Inflammatory macrophage treated with lipopolysaccharide for 1 hour (primary cell): ENCODE measurements around the gene PINLYP.
"Not testable (repeated sequence)": the region's sequence is repeated elsewhere in the genome, so short reads cannot be mapped to it uniquely, and the experiment has no call there.

ENCODE experiments used
- DNase-seq, 2 donors: peaks; one replicate each; pipeline ENCODE4 v3.0.0-alpha.2; 2020 to 2022

Gene PINLYP

DNA sequence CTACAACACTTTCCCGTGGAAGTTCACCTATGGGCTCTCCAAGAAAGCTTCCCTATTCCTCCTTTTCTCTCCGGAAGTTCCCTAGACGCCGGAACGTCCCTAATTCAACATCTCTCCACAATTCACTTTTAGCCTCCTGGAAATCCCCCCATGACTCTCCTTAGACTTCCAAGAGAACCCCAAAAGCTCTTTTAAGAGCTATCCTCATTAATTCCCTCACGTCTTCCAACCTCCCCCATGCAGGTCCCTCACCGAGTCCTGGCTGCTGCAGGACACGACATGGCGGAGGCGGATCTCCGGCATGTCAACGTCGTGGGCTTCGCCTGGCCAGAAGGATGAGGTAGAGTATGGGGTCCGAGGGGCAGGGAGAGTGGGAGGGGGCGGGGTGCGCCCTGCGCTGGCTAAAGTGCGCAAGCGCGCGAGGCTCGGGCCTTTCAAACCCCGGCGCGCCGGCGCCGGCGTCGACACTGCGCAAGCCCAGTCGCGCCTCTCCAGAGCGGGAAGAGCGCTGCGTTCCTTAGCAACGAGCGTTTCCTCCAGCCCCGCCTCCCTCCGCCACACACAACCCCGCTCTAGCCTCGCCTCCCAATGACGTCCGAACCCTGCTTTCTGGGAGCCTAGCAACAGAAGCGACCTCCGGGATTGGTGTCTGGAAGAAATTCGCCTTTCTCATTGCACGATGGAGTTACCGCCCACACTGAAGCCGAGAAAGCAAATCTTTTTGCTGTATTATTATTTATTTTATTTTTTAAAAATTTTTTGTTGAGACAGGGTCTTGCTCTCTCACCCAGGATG, at the start of gene PINLYP, which contains the start of gene XRCC1:
Gene PINLYP, plus strand, starts transcription at position 646 of the 795 bp plus-strand sequence. CDS start 1,391 bp downstream, outside the sequence.
Gene XRCC1, minus strand, starts transcription at position 372 of the 795 bp plus-strand sequence. Its CDS starts 69 bp downstream, at position 303.
- DNase-seq, result peak; percentile 98 to 99

- DNase-seq, result peak in 1 of 2 donors; percentile 22
Measured at GRCh38 chr19:43525836-43526771, 49.5 kb upstream of the PINLYP start.

DNA sequence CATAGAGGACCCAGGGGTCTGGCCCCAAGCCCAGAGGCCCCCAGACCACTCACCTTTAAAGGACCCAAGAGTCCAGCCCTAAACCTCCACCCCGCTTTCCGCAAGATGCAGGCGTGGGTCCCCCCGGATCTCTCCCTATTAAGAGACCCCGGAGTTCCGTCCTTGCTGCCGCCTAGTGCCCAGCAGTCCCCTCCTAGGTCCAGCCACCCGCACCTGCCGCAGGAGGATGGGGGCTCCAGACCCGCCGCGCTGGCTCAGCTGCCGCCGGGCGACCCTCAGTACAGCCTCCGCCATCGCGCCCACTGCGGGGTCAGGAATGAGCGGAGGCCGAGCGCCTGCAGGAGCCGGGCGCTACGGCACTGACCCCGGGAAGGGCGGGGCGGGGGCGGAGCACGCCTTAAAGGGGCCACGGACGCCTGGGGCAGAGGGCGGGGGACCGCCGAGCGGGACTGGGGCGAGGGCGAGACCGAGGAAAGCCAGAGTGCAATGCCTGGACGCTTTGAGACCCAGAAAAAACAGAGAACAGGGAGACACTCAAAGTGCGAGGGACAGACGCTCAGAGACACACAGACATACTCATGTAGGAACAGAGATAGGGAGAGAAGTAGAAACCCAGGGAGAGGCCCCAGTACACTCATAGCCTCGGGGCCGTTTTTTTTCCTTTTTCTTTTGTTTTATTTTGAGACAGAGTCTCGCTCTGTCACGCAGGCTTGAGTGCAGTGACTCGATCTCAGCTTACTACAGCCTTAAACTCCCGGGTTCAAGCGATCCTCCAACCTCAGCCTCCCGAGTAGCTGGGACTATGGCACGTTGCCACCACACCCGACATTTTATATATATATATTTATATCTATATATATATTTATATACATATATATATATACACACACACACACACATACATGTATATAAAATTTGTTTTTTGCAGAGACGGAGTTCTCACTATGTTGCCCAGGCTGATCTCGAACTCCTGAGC, 48.4 kb upstream of the PINLYP start, which contains the start of gene ETHE1:
Gene ETHE1, minus strand, starts transcription at position 318 of the 976 bp plus-strand sequence. Its CDS starts 24 bp downstream, at position 294.
- peak; percentile 61 to 72 for DNase-seq

- peak in 1 of 2 donors; percentile 46 for DNase-seq
Measured at GRCh38 chr19:43527860-43528622, 47.6 kb upstream of the PINLYP start.

- DNase-seq, result no peak
Measured at GRCh38 chr19:43532571-43532961, 43.0 kb upstream of the PINLYP start.

DNA sequence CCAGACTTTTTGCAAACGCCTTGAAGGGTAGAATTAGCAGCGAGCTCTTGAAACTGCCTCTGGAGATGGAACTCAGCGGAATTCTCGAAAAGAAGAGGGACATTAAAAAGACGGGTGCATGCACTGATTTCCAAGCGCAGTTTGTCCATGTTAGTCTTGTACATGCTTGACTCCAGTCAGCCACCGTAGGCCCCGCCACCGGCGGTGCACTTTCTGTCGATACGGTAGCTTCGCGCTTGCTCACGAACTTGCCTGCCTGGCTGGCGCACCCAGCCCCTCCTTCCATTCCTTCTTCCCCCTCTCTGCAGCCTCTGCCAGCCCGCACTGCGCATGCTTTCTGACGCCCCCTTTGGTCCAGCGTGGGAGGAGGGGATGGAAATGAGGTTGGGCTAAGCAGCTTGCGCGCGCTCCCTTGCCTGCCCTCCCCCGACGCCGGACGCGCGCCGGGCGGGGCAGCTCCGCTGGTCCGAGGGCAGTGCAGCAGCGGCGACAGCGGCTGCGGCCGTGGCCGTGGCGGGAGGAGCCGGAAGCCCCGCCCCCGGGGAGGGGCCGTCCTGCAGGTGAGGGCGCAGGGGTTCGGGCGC, 42.5 kb upstream of the PINLYP start, which contains the start of gene ZNF575:
Gene ZNF575, plus strand, starts transcription at position 227 of the 584 bp plus-strand sequence. CDS start 1,235 bp downstream, outside the sequence.
- DNase-seq, result peak; percentile 86 to 90

GRCh38 chr19:43533546-43534304, 41.9 kb upstream of the PINLYP start:
- DNase-seq, result peak; percentile 97 to 98

GRCh38 chr19:43534305-43534815, 41.2 kb upstream of the PINLYP start:
- DNase-seq, result peak; percentile 62 to 71

GRCh38 chr19:43534816-43535761, 40.5 kb upstream of the PINLYP start:
- DNase-seq, result peak in 1 of 2 donors; percentile 30

GRCh38 chr19:43538922-43539321, 36.7 kb upstream of the PINLYP start:
- no peak for DNase-seq

- no peak for DNase-seq
Measured at GRCh38 chr19:43540381-43540780, 35.2 kb upstream of the PINLYP start.

GRCh38 chr19:43541920-43542650, 33.5 kb upstream of the PINLYP start:
- DNase-seq, result no peak

- no peak for DNase-seq
Measured at GRCh38 chr19:43544077-43544476, 31.5 kb upstream of the PINLYP start.

GRCh38 chr19:43545276-43545675, 30.3 kb upstream of the PINLYP start:
- no peak for DNase-seq

GRCh38 chr19:43545981-43546380, 29.6 kb upstream of the PINLYP start:
- no peak for DNase-seq

DNA sequence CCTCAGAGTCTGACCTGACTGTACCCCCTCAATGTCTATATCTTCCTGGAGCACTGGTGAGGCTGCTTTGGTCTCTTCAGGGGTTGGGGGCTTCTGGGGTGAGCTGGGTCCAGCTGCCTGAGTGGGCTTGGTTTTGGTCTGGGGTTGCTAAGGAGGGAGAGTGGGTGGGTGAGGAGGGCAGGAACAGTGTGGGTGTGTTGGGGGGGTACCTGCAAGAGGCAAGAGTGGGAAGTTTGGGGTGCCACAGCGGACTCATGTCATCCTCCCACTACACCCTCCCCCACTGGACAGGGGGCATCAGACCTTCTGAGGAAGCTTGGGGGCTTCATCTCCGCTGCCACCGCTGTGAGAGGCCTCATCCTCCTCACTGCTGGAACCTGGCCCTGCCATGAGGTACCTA, 29.0 kb upstream of the PINLYP start:
- DNase-seq, result no peak

- DNase-seq, result not testable (repeated sequence)
Measured at GRCh38 chr19:43547926-43548325, 27.7 kb upstream of the PINLYP start.

DNA sequence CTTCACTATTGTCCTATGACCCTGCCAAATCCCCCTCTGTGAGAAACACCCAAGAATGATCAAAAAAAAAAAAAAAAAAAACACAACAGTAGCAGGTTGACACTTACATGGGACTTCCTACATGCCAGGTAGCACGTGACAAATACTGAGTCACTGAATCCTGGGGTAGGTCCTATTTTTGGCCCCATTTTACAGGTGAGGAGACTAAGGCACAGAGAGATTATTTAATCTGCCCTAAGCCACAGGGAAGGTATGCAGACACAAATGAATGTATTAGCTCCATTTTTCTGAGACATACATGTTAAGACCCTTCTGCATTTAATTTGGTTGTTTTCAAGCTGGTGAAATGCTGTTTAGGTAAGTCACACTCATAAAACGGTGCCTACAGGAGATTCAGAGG, 26.9 kb upstream of the PINLYP start:
- DNase-seq, result no peak
